Measurements from ENCODE around the gene ZFHX3. TPM values are rescaled to one million over a fixed set of nuclear protein-coding genes. Genes with fewer than 3 reads are reported as not detected.

ZFHX3 gene
- total and polyA plus RNA-seq, 4 donors = 1.5 to 5.9 (median 3.0) TPM

GRCh38 chr16:72740347-72740746, 307.6 kb downstream of the ZFHX3 start:
- H3K36me3 ChIP-seq (ENCODE audit: control insufficient read depth in 4 of 4, insufficient read depth in 3 of 4, low read depth in 1 of 4, low read length in 3 of 4) = no peaks in the 10 kb centered on the region

More at GRCh38 chr16:72740347-72740746, 307.6 kb downstream of the ZFHX3 start:
- no peaks in the 10 kb centered on the region for H3K9me3 ChIP-seq (ENCODE audit: control insufficient read depth in 4 of 4, low read length in 3 of 4)
- 85% methylated on average over 2 of the region's 2 CpGs for WGBS
- no peak for DNase-seq (ENCODE audit: low spot score)
- no peak overlapping the region for H3K27ac ChIP-seq (ENCODE audit: low read depth in 1 of 2, low read length in 2 of 2)
- H3K9ac ChIP-seq (ENCODE audit: low read depth in 1 of 2, low read length in 2 of 2) = no peak overlapping the region
- no peaks in the 10 kb centered on the region for H3K27me3 ChIP-seq (ENCODE audit: control insufficient read depth in 4 of 4, insufficient read depth in 4 of 4, low read length in 3 of 4)
- H3K4me1 ChIP-seq (ENCODE audit: control insufficient read depth in 4 of 4, insufficient read depth in 4 of 4, low read length in 3 of 4) = no peaks in the 10 kb centered on the region
- no peak for TF ChIP-seq ATF3 (IDR thresholded peaks at IDR 0.05)
- no peak for TF ChIP-seq FOXA1 (IDR thresholded peaks at IDR 0.05)
- no peak for TF ChIP-seq JUND (IDR thresholded peaks at IDR 0.05)
- TF ChIP-seq GABPA (IDR thresholded peaks at IDR 0.05 in 1 of 2, conservative IDR thresholded peaks at IDR 0.05 in 1 of 2) = no peak
- no peak for TF ChIP-seq REST (IDR thresholded peaks at IDR 0.05)
- no peak for TF ChIP-seq ZBTB33 (IDR thresholded peaks at IDR 0.05)
- TF ChIP-seq NR2F2 (IDR thresholded peaks at IDR 0.05) = no peak
- TF ChIP-seq HNF4G (IDR thresholded peaks at IDR 0.05) = no peak
- no peak for TF ChIP-seq MAX (IDR thresholded peaks at IDR 0.05)
- TF ChIP-seq RXRA (IDR thresholded peaks at IDR 0.05) = no peak
- no peak for TF ChIP-seq CTCF (IDR thresholded peaks at IDR 0.05; ENCODE audit: low read depth, low read length, missing input control)
- no peak for TF ChIP-seq SP1 (IDR thresholded peaks at IDR 0.05)
- TF ChIP-seq RAD21 (IDR thresholded peaks at IDR 0.05) = no peak
- no peak for TF ChIP-seq EGR1 (IDR thresholded peaks at IDR 0.05; ENCODE audit: low read depth in 2 of 2)
- TF ChIP-seq YY1 (IDR thresholded peaks at IDR 0.05) = no peak
- TF ChIP-seq TAF1 (conservative IDR thresholded peaks at IDR 0.05) = no peak
- TF ChIP-seq FOXA2 (IDR thresholded peaks at IDR 0.05) = no peak
- TF ChIP-seq HNF4A (conservative IDR thresholded peaks at IDR 0.05) = no peak
- no peak overlapping the region for H3K4me3 ChIP-seq (ENCODE audit: low read depth in 1 of 3, low read length in 3 of 3)

Data from liver (tissue), 9 donors.